Caco-2 (cell line): ENCODE measurements around the gene NUFIP1. TPM values are rescaled to one million over a fixed set of nuclear protein-coding genes. Genes with fewer than 3 reads are reported as not detected.

Source experiments
- BruUV-seq: library from RNA; stranded (reverse); fragments of 400-500 nt; replicated peaks from 2 replicates; lab custom pipeline; 2021; lab: Mats Ljungman, UMichigan
- CTCF ChIA-PET: fragments of 300-600 bp; sonication (Branson Sonifier 250); formaldehyde crosslinking; loops from one replicate; lab custom pipeline; 2022; ENCODE audit warnings: antibody characterized with exemption; lab: Charles Lee
- POLR2A ChIA-PET: fragments of 300-600 bp; sonication (Branson Sonifier 250); formaldehyde crosslinking; loops from one replicate; lab custom pipeline; 2022; ENCODE audit warnings: antibody characterized with exemption; lab: Charles Lee
- DNase-seq, 2 experiments: peaks; one replicate each; pipeline versions ENCODE4 v3.0.0 to v3.0.0-alpha.2; 2020 to 2022
- H3K27me3 ChIP-seq: replicated peaks from 2 replicates; pipeline ENCODE4 v1.6.0; 2011; ENCODE audit warnings: low read length; ENCODE audit not compliant: control insufficient read depth, insufficient read depth
- H3K36me3 ChIP-seq: 2 replicates; pipeline ENCODE4 v1.5.1; 2011; ENCODE audit warnings: low read length; ENCODE audit not compliant: control insufficient read depth, insufficient read depth
- H3K4me1 ChIP-seq: fragments of 250-450 bp; sonication (Bioruptor Pico); 2 replicates; pipeline ENCODE4 v1.5.1; 2020; ENCODE audit warnings: mild to moderate bottlenecking
- H3K4me3 ChIP-seq: 2 replicates; pipeline ENCODE4 v1.5.1; 2011; ENCODE audit warnings: low read depth, mild to moderate bottlenecking, control low read depth, low read length
- H3K9me3 ChIP-seq: fragments of 250-450 bp; sonication (Bioruptor Pico); 2 replicates; pipeline ENCODE4 v1.5.1; 2020; ENCODE audit warnings: mild to moderate bottlenecking, moderate library complexity
- H3K27ac Mint-ChIP-seq: one replicate; pipeline ENCODE4 v1.8.0; 2022; ENCODE audit warnings: mixed read lengths; ENCODE audit not compliant: unreplicated experiment
- H3K27me3 Mint-ChIP-seq: one replicate; pipeline ENCODE4 v1.8.0; 2022; ENCODE audit warnings: mixed read lengths; ENCODE audit not compliant: insufficient read depth, unreplicated experiment
- H3K36me3 Mint-ChIP-seq: one replicate; pipeline ENCODE4 v1.8.0; 2022; ENCODE audit warnings: mild to moderate bottlenecking, mixed read lengths; ENCODE audit not compliant: insufficient read depth, unreplicated experiment
- H3K4me1 Mint-ChIP-seq: one replicate; pipeline ENCODE4 v1.8.0; 2022; ENCODE audit warnings: low read depth, mixed read lengths; ENCODE audit not compliant: unreplicated experiment
- H3K4me3 Mint-ChIP-seq: one replicate; pipeline ENCODE4 v1.8.0; 2022; ENCODE audit warnings: mild to moderate bottlenecking, moderate library complexity, mixed read lengths; ENCODE audit not compliant: unreplicated experiment
- H3K9me3 Mint-ChIP-seq: one replicate; pipeline ENCODE4 v1.8.0; 2022; ENCODE audit warnings: mixed read lengths; ENCODE audit not compliant: unreplicated experiment
- intact Hi-C: fragments of 100-400 bp; cut with micrococcal nuclease; formaldehyde crosslinking; loops from one replicate; pipeline ENCODE4 v1.10.0; 2022; ENCODE audit not compliant: unreplicated experiment
- total RNA-seq: library from RNA; stranded (reverse); gene quantifications from 2 replicates; pipeline ENCODE4 v1.2.3, GENCODE V29; 2022
- TF ChIP-seq, protein P1 (sequence below), 2 experiments: fragments of 200-600 bp in 1 of 2; IDR thresholded peaks; 1 replicate in 1 of 2; 2 replicates in 1 of 2; pipeline versions ENCODE4 v1.5.1 to v1.8.0; 2011 to 2022; ENCODE audit warnings: antibody characterized with exemption in 1 of 2, control low read depth in 1 of 2, inconsistent platforms in 1 of 2, low read depth in 1 of 2, low read length in 1 of 2, mild to moderate bottlenecking in 1 of 2, moderate library complexity in 1 of 2; ENCODE audit not compliant: insufficient read depth in 1 of 2, severe bottlenecking in 1 of 2, unreplicated experiment in 1 of 2

Gene NUFIP1
- total RNA-seq, 1 experiment from 2014 or later = 15.4 TPM

DNA sequence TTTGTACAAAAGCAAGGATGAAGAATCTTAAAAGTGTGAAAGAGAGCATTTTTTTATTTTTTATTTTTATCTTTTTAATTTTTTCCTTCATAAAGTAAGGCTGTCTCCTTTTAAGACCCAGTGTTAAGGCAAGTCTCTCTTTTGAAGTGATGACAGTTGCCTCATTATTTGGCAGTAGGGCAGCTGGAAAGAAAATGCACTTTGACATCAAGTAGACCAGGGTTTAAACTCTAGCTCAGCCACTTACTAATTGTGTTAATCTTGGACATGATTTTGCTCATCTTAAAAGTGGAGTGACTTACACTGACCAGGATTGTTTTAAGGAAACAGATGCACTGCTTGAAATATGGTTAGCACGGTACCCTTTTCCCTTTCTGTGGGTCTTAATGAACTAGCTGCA is 18.6 kb upstream of the NUFIP1 start:
- DNase-seq = no peak
- H3K4me3 Mint-ChIP-seq = no peak overlapping the region
- BruUV-seq = no TSS peak
- no peaks in the 10 kb centered on the region for H3K9me3 ChIP-seq
- CTCF ChIA-PET = no interaction called here
- no peaks in the 10 kb centered on the region for H3K4me1 ChIP-seq
- POLR2A ChIA-PET = no interaction called here
- intact Hi-C loops = no loop called here
- H3K4me3 ChIP-seq = no peak overlapping the region
- H3K27me3 Mint-ChIP-seq = no peaks in the 10 kb centered on the region
- no peak overlapping the region for H3K27ac Mint-ChIP-seq
- TF ChIP-seq, protein P1, sequence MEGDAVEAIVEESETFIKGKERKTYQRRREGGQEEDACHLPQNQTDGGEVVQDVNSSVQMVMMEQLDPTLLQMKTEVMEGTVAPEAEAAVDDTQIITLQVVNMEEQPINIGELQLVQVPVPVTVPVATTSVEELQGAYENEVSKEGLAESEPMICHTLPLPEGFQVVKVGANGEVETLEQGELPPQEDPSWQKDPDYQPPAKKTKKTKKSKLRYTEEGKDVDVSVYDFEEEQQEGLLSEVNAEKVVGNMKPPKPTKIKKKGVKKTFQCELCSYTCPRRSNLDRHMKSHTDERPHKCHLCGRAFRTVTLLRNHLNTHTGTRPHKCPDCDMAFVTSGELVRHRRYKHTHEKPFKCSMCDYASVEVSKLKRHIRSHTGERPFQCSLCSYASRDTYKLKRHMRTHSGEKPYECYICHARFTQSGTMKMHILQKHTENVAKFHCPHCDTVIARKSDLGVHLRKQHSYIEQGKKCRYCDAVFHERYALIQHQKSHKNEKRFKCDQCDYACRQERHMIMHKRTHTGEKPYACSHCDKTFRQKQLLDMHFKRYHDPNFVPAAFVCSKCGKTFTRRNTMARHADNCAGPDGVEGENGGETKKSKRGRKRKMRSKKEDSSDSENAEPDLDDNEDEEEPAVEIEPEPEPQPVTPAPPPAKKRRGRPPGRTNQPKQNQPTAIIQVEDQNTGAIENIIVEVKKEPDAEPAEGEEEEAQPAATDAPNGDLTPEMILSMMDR (IDR thresholded peaks at IDR 0.05; ENCODE audit: insufficient read depth in 1 of 2, low read depth in 1 of 2, low read length in 1 of 2, severe bottlenecking in 1 of 2, unreplicated experiment in 1 of 2) = no peak
- H3K4me1 Mint-ChIP-seq = no peaks in the 10 kb centered on the region
- H3K9me3 Mint-ChIP-seq = no peaks in the 10 kb centered on the region
- H3K27me3 ChIP-seq = no peaks in the 10 kb centered on the region
- H3K36me3 Mint-ChIP-seq = peaks cover 17% of the 10 kb centered on the region
- no peaks in the 10 kb centered on the region for H3K36me3 ChIP-seq

DNA sequence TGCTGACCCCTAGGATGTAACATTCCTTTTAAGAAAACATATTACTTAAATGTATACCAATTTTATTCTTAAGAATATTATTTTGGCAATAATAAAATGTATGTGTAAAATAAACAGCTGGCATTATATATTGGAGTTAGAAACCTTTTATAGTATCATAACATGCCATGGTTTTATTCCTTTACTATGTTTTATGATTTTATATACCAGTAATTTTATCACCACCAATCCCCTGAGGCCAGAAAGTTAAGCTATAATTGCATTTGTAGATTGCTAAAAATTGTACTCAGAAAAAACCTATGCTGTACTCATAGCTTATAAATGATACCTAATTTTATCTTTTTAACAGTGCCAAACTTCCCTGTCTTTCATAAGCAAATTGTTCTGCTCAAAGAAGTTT is 18.0 kb upstream of the NUFIP1 start:
- H3K27me3 Mint-ChIP-seq = no peaks in the 10 kb centered on the region
- POLR2A ChIA-PET = no interaction called here
- no peaks in the 10 kb centered on the region for H3K4me1 Mint-ChIP-seq
- H3K36me3 Mint-ChIP-seq = peaks cover 14% of the 10 kb centered on the region
- H3K9me3 ChIP-seq = no peaks in the 10 kb centered on the region
- TF ChIP-seq, protein P1 (IDR thresholded peaks at IDR 0.05; ENCODE audit: insufficient read depth in 1 of 2, low read depth in 1 of 2, low read length in 1 of 2, severe bottlenecking in 1 of 2, unreplicated experiment in 1 of 2) = no peak
- H3K27ac Mint-ChIP-seq = no peak overlapping the region
- CTCF ChIA-PET = no interaction called here
- H3K36me3 ChIP-seq = no peaks in the 10 kb centered on the region
- H3K4me3 ChIP-seq = no peak overlapping the region
- no TSS peak for BruUV-seq
- H3K27me3 ChIP-seq = no peaks in the 10 kb centered on the region
- DNase-seq = no peak
- no peak overlapping the region for H3K4me3 Mint-ChIP-seq
- intact Hi-C loops = no loop called here
- no peaks in the 10 kb centered on the region for H3K9me3 Mint-ChIP-seq
- no peaks in the 10 kb centered on the region for H3K4me1 ChIP-seq

DNA sequence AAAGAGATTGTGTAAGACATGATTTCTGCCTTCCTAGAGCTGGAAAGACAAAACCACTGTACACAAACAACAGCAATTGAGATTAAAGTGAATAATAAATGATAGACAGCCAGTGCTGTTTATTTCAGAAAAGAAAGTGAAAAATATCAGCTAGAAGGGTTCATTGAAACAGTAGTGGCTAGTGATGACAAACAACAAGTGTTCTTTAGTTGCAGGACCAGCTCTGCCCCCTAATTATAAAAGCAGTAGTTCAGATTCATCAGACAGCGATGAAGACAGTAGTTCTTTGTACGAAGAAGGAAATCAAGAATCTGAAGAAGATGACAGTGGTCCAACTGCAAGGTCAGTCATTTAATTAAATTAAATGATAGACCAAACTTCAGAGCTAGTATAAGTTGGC is 14.8 kb upstream of the NUFIP1 start:
- no peak overlapping the region for H3K4me3 ChIP-seq
- H3K9me3 Mint-ChIP-seq = no peaks in the 10 kb centered on the region
- intact Hi-C loops = no loop called here
- ChIA-PET POLR2A (interaction anchor here (0.6 kb wide), 1 partner anchor 181 kb away, joined by 3 read pairs; no protein-coding TSS in a partner anchor), CTCF (no interaction called here)
- no peaks in the 10 kb centered on the region for H3K4me1 ChIP-seq
- no peaks in the 10 kb centered on the region for H3K4me1 Mint-ChIP-seq
- peaks cover 13% of the 10 kb centered on the region for H3K36me3 Mint-ChIP-seq
- TF ChIP-seq, protein P1 (IDR thresholded peaks at IDR 0.05; ENCODE audit: insufficient read depth in 1 of 2, low read depth in 1 of 2, low read length in 1 of 2, severe bottlenecking in 1 of 2, unreplicated experiment in 1 of 2) = no peak
- no peak overlapping the region for H3K27ac Mint-ChIP-seq
- no peaks in the 10 kb centered on the region for H3K27me3 ChIP-seq
- BruUV-seq = no TSS peak
- no peak overlapping the region for H3K4me3 Mint-ChIP-seq
- no peaks in the 10 kb centered on the region; the same call in 1 of the 2 replicates for H3K36me3 ChIP-seq
- DNase-seq = no peak
- H3K27me3 Mint-ChIP-seq = no peaks in the 10 kb centered on the region
- H3K9me3 ChIP-seq = no peaks in the 10 kb centered on the region
